PC-3 (cell line): ENCODE measurements around the gene ARRB2. TPM values are rescaled to one million over a fixed set of nuclear protein-coding genes. Genes with fewer than 3 reads are reported as not detected.

Experiments used
- ATAC-seq: fragments of 200-7000 bp; cut with Tn5 transposase; 2 replicates; pipeline ENCODE4 v1.9.1; 2020; ENCODE audit warnings: mild to moderate bottlenecking, moderate library complexity
- BruUV-seq: library from RNA; stranded (reverse); fragments of 400-500 nt; replicated peaks from 2 replicates; lab custom pipeline; 2021; lab: Mats Ljungman, UMichigan
- CTCF ChIA-PET: fragments of 300-600 bp; sonication (Branson Sonifier 250); formaldehyde crosslinking; loops from one replicate; lab custom pipeline; 2022; ENCODE audit warnings: antibody characterized with exemption; lab: Charles Lee
- POLR2A ChIA-PET: fragments of 300-600 bp; sonication (Branson Sonifier 250); formaldehyde crosslinking; loops from one replicate; lab custom pipeline; 2022; ENCODE audit warnings: antibody characterized with exemption; ENCODE audit not compliant: unreplicated experiment; lab: Charles Lee
- DNase-seq: peaks from one replicate; pipeline ENCODE4 v3.0.0-alpha.2; 2015
- H2AFZ ChIP-seq: fragments of 300-600 bp; sonication (generic); 2 replicates; pipeline ENCODE4 v1.6.0; 2016; ENCODE audit warnings: antibody characterized with exemption, low read length
- H3F3A ChIP-seq: fragments of 300-600 bp; sonication (generic); one replicate; pipeline ENCODE4 v1.6.0; 2017; ENCODE audit warnings: antibody characterized with exemption, low read length, control low read depth, mild to moderate bottlenecking; ENCODE audit not compliant: unreplicated experiment
- H3K27ac ChIP-seq: fragments of 300-600 bp; sonication (generic); 2 replicates; pipeline ENCODE4 v1.5.1; 2016; ENCODE audit warnings: mild to moderate bottlenecking, low read length
- H3K27me3 ChIP-seq: fragments of 300-600 bp; sonication (generic); 2 replicates; pipeline ENCODE4 v1.6.1; 2016; ENCODE audit warnings: low read length, mixed read lengths
- H3K36me3 ChIP-seq: fragments of 300-600 bp; sonication (generic); 2 replicates; pipeline ENCODE4 v1.6.1; 2016; ENCODE audit warnings: low read depth, mixed run types, low read length, mixed read lengths
- H3K4me1 ChIP-seq: fragments of 300-600 bp; sonication (generic); 2 replicates; pipeline ENCODE4 v1.5.1; 2016; ENCODE audit warnings: low read length; ENCODE audit not compliant: insufficient read depth
- H3K4me2 ChIP-seq: fragments of 300-600 bp; sonication (generic); 2 replicates; pipeline ENCODE4 v1.6.0; 2016; ENCODE audit warnings: low read length
- H3K4me3 ChIP-seq: fragments of 300-600 bp; sonication (generic); 2 replicates; pipeline ENCODE4 v1.5.1; 2016; ENCODE audit warnings: mild to moderate bottlenecking, low read length, mixed read lengths
- H3K79me2 ChIP-seq: fragments of 300-600 bp; sonication (generic); 2 replicates; pipeline ENCODE4 v1.6.1; 2017; ENCODE audit warnings: low read length, mixed read lengths
- H3K9ac ChIP-seq: fragments of 300-600 bp; sonication (generic); 2 replicates; pipeline ENCODE4 v1.6.0; 2016; ENCODE audit warnings: mild to moderate bottlenecking, low read length
- H3K9me2 ChIP-seq: fragments of 300-600 bp; sonication (generic); replicated peaks from 2 replicates; pipeline ENCODE4 v1.6.1; 2016; ENCODE audit warnings: mixed run types, low read length, mixed read lengths
- H3K9me3 ChIP-seq: fragments of 300-600 bp; sonication (generic); 2 replicates; pipeline ENCODE4 v1.6.1; 2016; ENCODE audit warnings: low read length, mixed read lengths
- H4K20me1 ChIP-seq: fragments of 300-600 bp; sonication (generic); 2 replicates; pipeline ENCODE4 v1.6.1; 2016; ENCODE audit warnings: low read length, mixed read lengths
- EZH2 ChIP-seq: fragments of 300-600 bp; sonication (generic); IDR thresholded peaks from one replicate; pipeline ENCODE4 v1.6.1; 2017; ENCODE audit warnings: antibody characterized with exemption, mild to moderate bottlenecking, low read length; ENCODE audit not compliant: unreplicated experiment
- EZH2phosphoT487 ChIP-seq: fragments of 300-600 bp; sonication (generic); IDR thresholded peaks from 2 replicates; pipeline ENCODE4 v1.6.1; 2018; ENCODE audit warnings: mild to moderate bottlenecking, antibody characterized with exemption, low read length, borderline replicate concordance
- intact Hi-C: fragments of 100-400 bp; cut with micrococcal nuclease; formaldehyde crosslinking; loops from 2 replicates; pipeline ENCODE4 v1.9.0; 2023
- total RNA-seq: library from RNA; depleted of rRNA; stranded (reverse); fragments of >200 nt; gene quantifications from 2 replicates; pipeline ENCODE4 v1.2.3, GENCODE V29; 2014
- TF ChIP-seq, protein P1 (sequence below): fragments of 300-600 bp; sonication (generic); conservative IDR thresholded peaks from 2 replicates; pipeline ENCODE4 v1.5.1; 2017; ENCODE audit warnings: antibody characterized with exemption, low read depth, mild to moderate bottlenecking, low read length

ARRB2 gene
- total RNA-seq, 1 experiment from 2014 or later, result 28.1 TPM

DNA sequence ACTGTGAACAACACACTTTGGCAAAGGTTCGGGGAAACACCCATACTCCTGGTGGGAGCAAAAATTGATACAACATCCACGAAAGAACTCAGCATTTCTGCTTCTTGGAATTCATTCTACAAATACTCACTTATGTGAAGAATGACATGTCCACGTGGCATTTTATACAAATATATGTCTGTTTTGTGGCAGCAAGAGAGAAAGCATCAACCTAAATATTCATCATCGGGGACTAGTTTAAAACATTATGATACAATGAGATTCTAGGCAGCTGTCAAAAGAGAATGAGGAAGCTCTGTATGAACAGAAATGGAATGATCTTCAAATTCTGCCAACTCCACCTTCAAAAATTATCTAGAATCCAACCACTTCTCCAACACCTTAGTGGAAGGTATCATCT, 43.3 kb upstream of the ARRB2 start:
- ChIA-PET CTCF (no interaction called here), POLR2A (no interaction called here)
- Histone ChIP-seq H3K9ac (no peak overlapping the region), H2AFZ (no peak overlapping the region), H3K79me2 (no peaks in the 10 kb centered on the region), H3F3A (no peaks in the 10 kb centered on the region), H3K4me2 (no peak overlapping the region), H3K9me2 (no peaks in the 10 kb centered on the region), H3K27ac (no peak overlapping the region), H3K4me1 (no peaks in the 10 kb centered on the region), H3K4me3 (no peak overlapping the region), H3K27me3 (no peaks in the 10 kb centered on the region), H3K9me3 (no peaks in the 10 kb centered on the region), H3K36me3 (no peaks in the 10 kb centered on the region), H4K20me1 (no peaks in the 10 kb centered on the region)
- DNase-seq (no peak), ATAC-seq (no peak)
- intact Hi-C loops, result no loop called here
- no TSS peak for BruUV-seq
- TF ChIP-seq EZH2 (no peak), EZH2phosphoT487 (no peak)
- TF ChIP-seq, protein P1, sequence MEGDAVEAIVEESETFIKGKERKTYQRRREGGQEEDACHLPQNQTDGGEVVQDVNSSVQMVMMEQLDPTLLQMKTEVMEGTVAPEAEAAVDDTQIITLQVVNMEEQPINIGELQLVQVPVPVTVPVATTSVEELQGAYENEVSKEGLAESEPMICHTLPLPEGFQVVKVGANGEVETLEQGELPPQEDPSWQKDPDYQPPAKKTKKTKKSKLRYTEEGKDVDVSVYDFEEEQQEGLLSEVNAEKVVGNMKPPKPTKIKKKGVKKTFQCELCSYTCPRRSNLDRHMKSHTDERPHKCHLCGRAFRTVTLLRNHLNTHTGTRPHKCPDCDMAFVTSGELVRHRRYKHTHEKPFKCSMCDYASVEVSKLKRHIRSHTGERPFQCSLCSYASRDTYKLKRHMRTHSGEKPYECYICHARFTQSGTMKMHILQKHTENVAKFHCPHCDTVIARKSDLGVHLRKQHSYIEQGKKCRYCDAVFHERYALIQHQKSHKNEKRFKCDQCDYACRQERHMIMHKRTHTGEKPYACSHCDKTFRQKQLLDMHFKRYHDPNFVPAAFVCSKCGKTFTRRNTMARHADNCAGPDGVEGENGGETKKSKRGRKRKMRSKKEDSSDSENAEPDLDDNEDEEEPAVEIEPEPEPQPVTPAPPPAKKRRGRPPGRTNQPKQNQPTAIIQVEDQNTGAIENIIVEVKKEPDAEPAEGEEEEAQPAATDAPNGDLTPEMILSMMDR, result no peak

DNA sequence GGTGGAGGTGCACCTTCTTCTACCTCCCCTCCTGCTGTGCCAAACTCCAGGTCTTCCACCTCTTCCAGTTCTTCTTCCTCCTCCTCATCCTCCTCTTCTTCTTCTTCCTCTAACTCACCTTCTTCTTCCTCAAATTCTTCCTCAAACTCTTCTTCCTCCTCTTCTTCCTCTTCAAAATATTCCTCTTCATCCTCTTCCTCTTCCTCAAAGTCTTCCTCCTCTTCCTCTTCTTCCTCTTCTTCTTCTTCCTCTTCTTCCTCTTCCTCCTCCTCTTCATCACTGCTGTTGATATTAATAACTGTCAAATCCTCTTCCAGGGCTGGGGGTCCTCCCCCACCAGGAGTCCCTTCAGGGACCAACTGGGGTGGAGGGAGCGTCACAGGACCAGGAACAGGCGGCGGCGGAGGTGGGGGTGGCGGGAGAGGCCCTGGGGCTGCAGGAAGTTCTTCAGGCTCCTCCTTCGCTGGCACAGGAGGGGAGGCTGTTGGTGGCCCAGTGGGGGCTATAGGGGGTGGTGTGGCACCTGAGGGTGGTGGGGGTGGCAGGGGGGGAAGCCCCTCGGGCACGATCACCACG, 38.3 kb upstream of the ARRB2 start:
- Histone ChIP-seq H3K27me3 (no peaks in the 10 kb centered on the region), H3K27ac (no peak overlapping the region), H3K9me2 (no peaks in the 10 kb centered on the region), H3K9me3 (no peaks in the 10 kb centered on the region), H3K9ac (no peak overlapping the region), H3F3A (no peaks in the 10 kb centered on the region), H3K4me1 (no peaks in the 10 kb centered on the region), H4K20me1 (no peaks in the 10 kb centered on the region), H2AFZ (no peak overlapping the region), H3K4me3 (no peak overlapping the region), H3K4me2 (no peak overlapping the region), H3K79me2 (no peaks in the 10 kb centered on the region), H3K36me3 (peaks cover 22% of the 10 kb centered on the region; the same call in 1 of the 2 replicates)
- no peak for ATAC-seq
- CTCF ChIA-PET, result no interaction called here
- no peak for TF ChIP-seq EZH2phosphoT487
- TF ChIP-seq EZH2, result no peak
- TF ChIP-seq, protein P1, result no peak
- DNase-seq, result no peak
- no TSS peak for BruUV-seq
- intact Hi-C loops, result no loop called here
- POLR2A ChIA-PET, result no interaction called here

DNA sequence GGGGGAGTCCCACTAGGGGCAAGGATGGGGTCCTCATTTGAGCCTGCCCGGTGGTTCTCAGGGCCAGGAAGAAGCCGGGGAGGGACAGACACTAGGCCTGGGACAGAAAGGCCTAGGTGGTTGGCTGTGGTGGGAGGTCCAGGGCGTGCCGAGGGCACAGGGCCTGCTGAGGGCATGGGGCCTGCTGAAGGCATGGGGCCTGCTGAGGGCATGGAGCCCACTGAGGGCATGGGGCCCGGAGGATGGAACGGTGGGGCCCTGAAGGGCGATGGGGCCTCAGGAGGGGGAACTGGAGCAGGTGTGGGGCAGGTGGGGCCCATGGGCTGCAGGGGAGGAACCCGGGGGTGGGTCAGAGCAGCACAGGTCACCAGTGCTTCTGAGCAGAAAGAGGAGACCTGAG, 37.7 kb upstream of the ARRB2 start:
- POLR2A ChIA-PET, result no interaction called here
- ATAC-seq, result no peak
- Histone ChIP-seq H3K27me3 (no peaks in the 10 kb centered on the region), H3F3A (no peaks in the 10 kb centered on the region), H3K4me1 (no peaks in the 10 kb centered on the region), H3K36me3 (peaks cover 28% of the 10 kb centered on the region), H3K9ac (no peak overlapping the region), H3K9me2 (no peaks in the 10 kb centered on the region), H3K27ac (no peak overlapping the region), H3K4me3 (no peak overlapping the region), H3K4me2 (no peak overlapping the region), H3K79me2 (no peaks in the 10 kb centered on the region), H2AFZ (no peak overlapping the region), H4K20me1 (no peaks in the 10 kb centered on the region), H3K9me3 (no peaks in the 10 kb centered on the region)
- BruUV-seq, result no TSS peak
- intact Hi-C loops, result no loop called here
- DNase-seq, result no peak
- TF ChIP-seq, protein P1, result no peak
- TF ChIP-seq EZH2 (no peak), EZH2phosphoT487 (no peak)
- CTCF ChIA-PET, result no interaction called here
